Peyer's patch (tissue), 4 donors: ENCODE measurements around the gene CDH8.

Source experiments
- POLR2A ChIP-seq, 2 donors: fragments of 450-650 bp; IDR thresholded peaks; one replicate each; pipeline ENCODE4 v1.5.1; 2017; ENCODE audit warnings: antibody characterized with exemption in 2 of 2, mild to moderate bottlenecking in 2 of 2, moderate library complexity in 2 of 2
- TF ChIP-seq, protein P1 (sequence below), 6 experiments: fragments of 450-650 bp in 4 of 6; fragments of 200-600 bp in 2 of 6; sonication (generic) in 1 of 6; IDR thresholded peaks; one replicate each; pipeline ENCODE4 v1.5.1; 2017 to 2019; ENCODE audit warnings: antibody characterized with exemption in 6 of 6, mild to moderate bottlenecking in 3 of 6, moderate library complexity in 1 of 6

- TF ChIP-seq, protein P1, sequence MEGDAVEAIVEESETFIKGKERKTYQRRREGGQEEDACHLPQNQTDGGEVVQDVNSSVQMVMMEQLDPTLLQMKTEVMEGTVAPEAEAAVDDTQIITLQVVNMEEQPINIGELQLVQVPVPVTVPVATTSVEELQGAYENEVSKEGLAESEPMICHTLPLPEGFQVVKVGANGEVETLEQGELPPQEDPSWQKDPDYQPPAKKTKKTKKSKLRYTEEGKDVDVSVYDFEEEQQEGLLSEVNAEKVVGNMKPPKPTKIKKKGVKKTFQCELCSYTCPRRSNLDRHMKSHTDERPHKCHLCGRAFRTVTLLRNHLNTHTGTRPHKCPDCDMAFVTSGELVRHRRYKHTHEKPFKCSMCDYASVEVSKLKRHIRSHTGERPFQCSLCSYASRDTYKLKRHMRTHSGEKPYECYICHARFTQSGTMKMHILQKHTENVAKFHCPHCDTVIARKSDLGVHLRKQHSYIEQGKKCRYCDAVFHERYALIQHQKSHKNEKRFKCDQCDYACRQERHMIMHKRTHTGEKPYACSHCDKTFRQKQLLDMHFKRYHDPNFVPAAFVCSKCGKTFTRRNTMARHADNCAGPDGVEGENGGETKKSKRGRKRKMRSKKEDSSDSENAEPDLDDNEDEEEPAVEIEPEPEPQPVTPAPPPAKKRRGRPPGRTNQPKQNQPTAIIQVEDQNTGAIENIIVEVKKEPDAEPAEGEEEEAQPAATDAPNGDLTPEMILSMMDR (IDR thresholded peaks at IDR 0.05), result no peak
- no peak for TF ChIP-seq POLR2A (IDR thresholded peaks at IDR 0.05)
These were observed 14.6 kb upstream of the CDH8 start for GRCh38 chr16:62050793-62051192.
